MM.1S (cell line): ENCODE data around the gene HSP90AB1.
A peak's percentile ranks its signal among the peaks of the same experiment; 100 is the strongest.

ENCODE experiments used
- DNase-seq: peaks from one replicate; pipeline ENCODE4 v3.0.0-alpha.2; 2015
- H2AFZ ChIP-seq: fragments of 300-600 bp; sonication (generic); 2 replicates; pipeline ENCODE4 v1.6.0; 2016; ENCODE audit warnings: antibody characterized with exemption, low read length
- H3F3A ChIP-seq: fragments of 300-600 bp; sonication (generic); 2 replicates; pipeline ENCODE4 v1.6.1; 2016; ENCODE audit warnings: mild to moderate bottlenecking, antibody characterized with exemption, low read length, moderate library complexity, mixed read lengths; ENCODE audit not compliant: insufficient read depth
- H3K27ac ChIP-seq: fragments of 300-600 bp; sonication (generic); 2 replicates; pipeline ENCODE4 v1.5.1; 2016; ENCODE audit warnings: mild to moderate bottlenecking, low read length
- H3K27me3 ChIP-seq: fragments of 300-600 bp; sonication (generic); replicated peaks from 2 replicates; pipeline ENCODE4 v1.6.0; 2016; ENCODE audit warnings: low read length; ENCODE audit not compliant: insufficient read depth
- H3K36me3 ChIP-seq: fragments of 300-600 bp; sonication (generic); replicated peaks from 2 replicates; pipeline ENCODE4 v1.6.1; 2016; ENCODE audit warnings: mild to moderate bottlenecking, low read length, mixed read lengths; ENCODE audit not compliant: insufficient read depth
- H3K4me1 ChIP-seq: fragments of 300-600 bp; sonication (generic); 2 replicates; pipeline ENCODE4 v1.6.1; 2016; ENCODE audit warnings: low read length, mixed read lengths
- H3K4me2 ChIP-seq: fragments of 300-600 bp; sonication (generic); 2 replicates; pipeline ENCODE4 v1.6.0; 2016; ENCODE audit warnings: low read depth, low read length
- H3K4me3 ChIP-seq: fragments of 300-600 bp; sonication (generic); 2 replicates; pipeline ENCODE4 v1.5.1; 2016; ENCODE audit warnings: low read length, mixed read lengths
- H3K79me2 ChIP-seq: fragments of 300-600 bp; sonication (generic); 2 replicates; pipeline ENCODE4 v1.6.1; 2016; ENCODE audit warnings: mixed run types, low read length, mixed read lengths
- H3K9ac ChIP-seq: fragments of 300-600 bp; sonication (generic); 2 replicates; pipeline ENCODE4 v1.6.1; 2016; ENCODE audit warnings: low read length, mixed read lengths
- H3K9me2 ChIP-seq: fragments of 300-600 bp; sonication (generic); replicated peaks from 2 replicates; pipeline ENCODE4 v1.6.1; 2016; ENCODE audit warnings: mild to moderate bottlenecking, low read length, mixed read lengths; ENCODE audit not compliant: insufficient read depth
- H3K9me3 ChIP-seq: fragments of 300-600 bp; sonication (generic); replicated peaks from 2 replicates; pipeline ENCODE4 v1.6.1; 2016; ENCODE audit warnings: mild to moderate bottlenecking, low read length, mixed read lengths; ENCODE audit not compliant: insufficient read depth
- H4K20me1 ChIP-seq: fragments of 300-600 bp; sonication (generic); 2 replicates; pipeline ENCODE4 v1.6.1; 2016; ENCODE audit warnings: mild to moderate bottlenecking, low read length, moderate library complexity, mixed read lengths; ENCODE audit not compliant: insufficient read depth
- EZH2 ChIP-seq: fragments of 300-600 bp; sonication (generic); optimal IDR thresholded peaks from 2 replicates; pipeline ENCODE3; 2017; ENCODE audit warnings: low read depth, mild to moderate bottlenecking, antibody characterized with exemption, low read length, mixed read lengths
- EZH2phosphoT487 ChIP-seq: fragments of 300-600 bp; sonication (generic); IDR thresholded peaks from 2 replicates; pipeline ENCODE4 v1.6.1; 2018; ENCODE audit warnings: antibody characterized with exemption, low read length
- TF ChIP-seq, protein P1 (sequence below): fragments of 300-600 bp; sonication (generic); IDR thresholded peaks from 2 replicates; pipeline ENCODE4 v1.5.1; 2016; ENCODE audit warnings: antibody characterized with exemption, low read length, mixed read lengths

Gene HSP90AB1

DNA sequence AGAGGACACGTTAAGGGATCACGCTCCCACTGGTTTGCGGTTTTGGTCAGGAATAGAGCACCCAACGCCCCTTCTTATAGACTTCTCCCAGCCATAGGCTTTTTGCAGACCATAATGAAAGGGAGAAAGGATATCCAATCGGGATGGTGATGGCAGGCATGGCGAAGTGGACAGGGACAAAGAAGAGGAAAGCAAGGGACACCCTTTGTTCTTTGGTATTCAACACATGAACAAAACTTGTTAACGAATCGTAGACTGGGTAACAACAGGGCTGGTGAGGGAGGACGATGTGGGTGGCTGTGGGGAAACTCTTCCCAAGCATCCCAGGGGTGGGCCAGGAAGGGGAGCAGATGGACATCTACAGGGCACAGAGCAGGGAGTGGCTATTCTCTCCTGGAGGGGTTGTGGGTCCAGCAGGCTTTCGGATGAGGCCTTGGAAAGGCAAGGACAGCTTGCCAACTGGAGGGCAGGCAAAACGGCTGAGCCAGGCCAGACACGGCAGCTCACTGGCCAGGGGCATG is 1.4 kb upstream of the HSP90AB1 start:
- Histone ChIP-seq H3K4me3 (peak overlapping the region; percentile 99), H4K20me1 (peaks cover 31% of the 10 kb centered on the region), H3K79me2 (peaks cover 43% of the 10 kb centered on the region), H3K27me3 (no peaks in the 10 kb centered on the region), H3K9me2 (no peaks in the 10 kb centered on the region), H2AFZ (peak overlapping the region; percentile 91), H3K36me3 (peaks cover 3% of the 10 kb centered on the region; the same call in 1 of the 2 replicates), H3K9me3 (no peaks in the 10 kb centered on the region), H3F3A (peaks cover 39% of the 10 kb centered on the region), H3K9ac (peak overlapping the region; percentile 99; the same call in 1 of the 2 replicates), H3K4me1 (peaks cover 19% of the 10 kb centered on the region), H3K4me2 (peak overlapping the region; percentile 93), H3K27ac (peak overlapping the region; percentile 85; the same call in 1 of the 2 replicates)
- TF ChIP-seq EZH2 (no peak), EZH2phosphoT487 (no peak)
- TF ChIP-seq, protein P1, sequence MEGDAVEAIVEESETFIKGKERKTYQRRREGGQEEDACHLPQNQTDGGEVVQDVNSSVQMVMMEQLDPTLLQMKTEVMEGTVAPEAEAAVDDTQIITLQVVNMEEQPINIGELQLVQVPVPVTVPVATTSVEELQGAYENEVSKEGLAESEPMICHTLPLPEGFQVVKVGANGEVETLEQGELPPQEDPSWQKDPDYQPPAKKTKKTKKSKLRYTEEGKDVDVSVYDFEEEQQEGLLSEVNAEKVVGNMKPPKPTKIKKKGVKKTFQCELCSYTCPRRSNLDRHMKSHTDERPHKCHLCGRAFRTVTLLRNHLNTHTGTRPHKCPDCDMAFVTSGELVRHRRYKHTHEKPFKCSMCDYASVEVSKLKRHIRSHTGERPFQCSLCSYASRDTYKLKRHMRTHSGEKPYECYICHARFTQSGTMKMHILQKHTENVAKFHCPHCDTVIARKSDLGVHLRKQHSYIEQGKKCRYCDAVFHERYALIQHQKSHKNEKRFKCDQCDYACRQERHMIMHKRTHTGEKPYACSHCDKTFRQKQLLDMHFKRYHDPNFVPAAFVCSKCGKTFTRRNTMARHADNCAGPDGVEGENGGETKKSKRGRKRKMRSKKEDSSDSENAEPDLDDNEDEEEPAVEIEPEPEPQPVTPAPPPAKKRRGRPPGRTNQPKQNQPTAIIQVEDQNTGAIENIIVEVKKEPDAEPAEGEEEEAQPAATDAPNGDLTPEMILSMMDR = no peak
- DNase-seq = no peak

DNA sequence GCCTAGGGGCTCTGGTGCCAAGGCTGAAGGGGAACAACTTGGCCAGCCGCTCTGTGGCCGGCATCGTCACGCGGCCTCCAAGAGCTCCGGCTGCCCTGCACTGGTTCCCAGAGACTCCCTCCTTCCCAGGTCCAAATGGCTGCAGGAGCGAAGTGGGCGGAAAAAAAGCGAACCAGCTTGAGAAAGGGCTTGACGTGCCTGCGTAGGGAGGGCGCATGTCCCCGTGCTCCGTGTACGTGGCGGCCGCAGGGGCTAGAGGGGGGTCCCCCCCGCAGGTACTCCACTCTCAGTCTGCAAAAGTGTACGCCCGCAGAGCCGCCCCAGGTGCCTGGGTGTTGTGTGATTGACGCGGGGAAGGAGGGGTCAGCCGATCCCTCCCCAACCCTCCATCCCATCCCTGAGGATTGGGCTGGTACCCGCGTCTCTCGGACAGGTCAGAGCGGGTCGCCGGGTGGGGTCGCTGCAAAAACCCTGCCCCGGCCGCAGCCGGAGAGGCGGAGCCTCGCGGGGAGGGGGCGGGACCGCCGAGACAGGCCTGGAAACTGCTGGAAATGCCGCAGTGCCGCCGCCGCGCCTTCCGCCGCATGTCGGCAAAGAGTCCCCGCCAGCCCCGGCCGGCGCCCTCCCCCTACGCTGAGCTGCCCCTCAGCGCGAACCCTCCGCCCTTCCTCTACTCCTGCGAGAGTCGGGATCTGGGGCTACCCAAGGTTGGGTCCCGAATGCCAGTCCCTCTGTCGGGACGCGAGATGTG is 814 bp upstream of the HSP90AB1 start:
- Histone ChIP-seq H3K4me1 (peaks cover 24% of the 10 kb centered on the region), H3K9me3 (no peaks in the 10 kb centered on the region), H3K27me3 (no peaks in the 10 kb centered on the region), H3K4me3 (peak overlapping the region; percentile 99), H3K36me3 (peaks cover 9% of the 10 kb centered on the region), H3K9ac (peak overlapping the region; percentile 99), H3F3A (peaks cover 46% of the 10 kb centered on the region), H4K20me1 (peaks cover 37% of the 10 kb centered on the region), H2AFZ (peak overlapping the region; percentile 91), H3K79me2 (peaks cover 49% of the 10 kb centered on the region), H3K27ac (peak overlapping the region; percentile 85), H3K9me2 (no peaks in the 10 kb centered on the region), H3K4me2 (peak overlapping the region; percentile 93)
- DNase-seq = peak; percentile 86
- no peak for TF ChIP-seq EZH2
- TF ChIP-seq, protein P1 = peak; percentile 23

DNA sequence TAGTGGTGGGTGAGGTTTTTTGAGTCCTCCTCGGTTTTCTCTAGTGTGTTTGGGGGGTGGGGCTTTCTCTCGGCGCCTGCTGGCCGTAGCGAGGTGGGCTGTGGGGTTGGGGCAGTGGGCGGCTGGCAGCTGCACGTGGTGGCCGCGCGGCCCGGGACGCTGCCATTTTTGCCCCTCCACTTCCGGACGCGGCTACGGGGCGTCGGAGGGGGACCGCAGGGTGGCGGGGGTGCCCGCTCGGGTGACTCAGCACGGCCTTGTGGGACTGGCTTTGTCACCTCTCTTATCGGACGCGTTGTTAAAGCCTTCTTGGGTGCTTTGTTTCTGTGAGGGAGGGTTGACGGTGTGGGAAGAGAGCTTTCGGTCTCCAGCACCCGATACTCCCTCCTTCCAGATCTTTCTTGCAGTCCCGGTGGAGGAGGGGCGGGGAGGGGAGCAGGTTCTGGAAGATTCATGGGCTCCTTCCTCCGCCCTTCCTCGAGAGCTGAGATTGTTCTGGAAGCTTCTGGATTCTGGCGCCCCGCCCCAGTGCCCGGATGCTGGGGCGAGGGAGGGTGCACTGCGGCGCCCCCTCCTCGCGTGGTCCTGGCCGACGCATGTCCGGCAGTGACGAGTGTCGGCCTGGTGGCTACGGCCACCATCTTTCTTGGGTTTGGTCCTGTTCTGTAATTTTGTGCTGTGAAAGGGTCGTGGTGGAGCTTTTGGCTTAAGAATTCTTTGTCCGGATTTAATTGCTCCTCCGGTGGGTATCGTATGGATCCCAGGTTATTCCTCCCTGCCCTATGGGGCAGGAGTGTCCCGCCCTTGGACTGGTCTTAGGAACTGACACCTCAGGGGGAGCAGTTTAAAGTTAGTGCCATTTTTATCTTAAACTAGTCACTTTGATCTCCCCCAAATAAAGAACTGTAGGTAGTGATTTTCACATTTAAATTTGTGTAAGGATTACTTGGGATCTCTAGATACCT is 719 bp downstream of the HSP90AB1 start:
- H3K36me3 ChIP-seq = peaks cover 17% of the 10 kb centered on the region
- H3K27me3 ChIP-seq = no peaks in the 10 kb centered on the region
- no peaks in the 10 kb centered on the region for H3K9me3 ChIP-seq
- peak overlapping the region; percentile 99 for H3K9ac ChIP-seq
- H3K4me1 ChIP-seq = peaks cover 28% of the 10 kb centered on the region
- H3K79me2 ChIP-seq = peaks cover 64% of the 10 kb centered on the region
- H3K4me2 ChIP-seq = peak overlapping the region; percentile 39
- peaks cover 59% of the 10 kb centered on the region for H3F3A ChIP-seq
- TF ChIP-seq EZH2 (no peak), EZH2phosphoT487 (no peak)
- TF ChIP-seq, protein P1 = no peak
- H3K27ac ChIP-seq = peak overlapping the region; percentile 85
- H2AFZ ChIP-seq = no peak overlapping the region
- no peaks in the 10 kb centered on the region for H3K9me2 ChIP-seq
- peaks cover 50% of the 10 kb centered on the region for H4K20me1 ChIP-seq
- peak overlapping the region; percentile 99 for H3K4me3 ChIP-seq
- peak; percentile 59 for DNase-seq
